ENCODE results near the gene CASP14. TPM values are rescaled to one million over a fixed set of nuclear protein-coding genes. Genes with fewer than 3 reads are reported as not detected.
"Not testable (repeated sequence)": the region's sequence is repeated elsewhere in the genome, so short reads cannot be mapped to it uniquely, and the experiment has no call there.

The CASP14 gene
- total RNA-seq, 1 experiment from 2014 or later, result not detected

- TF ChIP-seq REST (IDR thresholded peaks at IDR 0.05; ENCODE audit: low read depth), result peak; percentile 51
- POLR2A ChIA-PET; H4K20me1 ChIP-seq (ENCODE audit: insufficient read depth); H3K9ac ChIP-seq (ENCODE audit: low read length); H3K79me2 ChIP-seq (ENCODE audit: insufficient read depth, low read length); intact Hi-C loops (cut with micrococcal nuclease); RAD21 ChIA-PET (ENCODE audit: low non-redundant PET in 1 of 2, low total read pairs in 2 of 2, uncharacterized antibody in 2 of 2, unreplicated experiment in 2 of 2); H3K4me3 ChIP-seq (replicated peaks in 1 of 2; ENCODE audit: low read depth in 1 of 2, low read length in 2 of 2); H3K9me3 ChIP-seq (ENCODE audit: control insufficient read depth in 1 of 2, insufficient read depth in 1 of 2, low read depth in 1 of 2, low read length in 2 of 2); H3K4me1 ChIP-seq (ENCODE audit: control insufficient read depth in 1 of 2, insufficient read depth in 2 of 2, low read length in 2 of 2); H3K4me2 ChIP-seq (ENCODE audit: low read length); BruUV-seq (replicated peaks); CTCF ChIA-PET; H3K27ac ChIP-seq (ENCODE audit: low read depth, low read length); H3K36me3 ChIP-seq (ENCODE audit: control insufficient read depth in 1 of 2, insufficient read depth in 2 of 2, low read length in 2 of 2); DNase-seq (ENCODE audit: low read depth, low spot score); ATAC-seq; H3K9me2 ChIP-seq (ENCODE audit: insufficient read depth); H2AFZ ChIP-seq (ENCODE audit: low read depth, low read length, poor library complexity, severe bottlenecking): not testable (repeated sequence)
- H3K27me3 ChIP-seq (ENCODE audit: insufficient read depth, low read length), result peaks cover 18% of the 10 kb centered on the region
Observed at GRCh38 chr19:15080002-15080401, 30.7 kb downstream of the CASP14 start.

GRCh38 chr19:15081911-15082310 is 32.6 kb downstream of the CASP14 start, which contains the start of gene OR1I1:
Gene OR1I1 (plus strand): TSS chr19:15082211. CDS start chr19:15087066, 4,855 bp downstream.
- no peak within 1 kb of the TSS for H3K4me2 ChIP-seq (ENCODE audit: low read length)
- DNase-seq (ENCODE audit: low read depth, low spot score) (no peak), ATAC-seq (no peak)
- no peaks in the 10 kb centered on the region for H3K36me3 ChIP-seq (ENCODE audit: control insufficient read depth in 1 of 2, insufficient read depth in 2 of 2, low read length in 2 of 2)
- H3K9ac ChIP-seq (ENCODE audit: low read length), result no peak within 1 kb of the TSS
- no peaks in the 10 kb centered on the region for H3K9me3 ChIP-seq (ENCODE audit: control insufficient read depth in 1 of 2, insufficient read depth in 1 of 2, low read depth in 1 of 2, low read length in 2 of 2)
- ChIA-PET RAD21 (ENCODE audit: low non-redundant PET in 1 of 2, low total read pairs in 2 of 2, uncharacterized antibody in 2 of 2, unreplicated experiment in 2 of 2) (no interaction called here), CTCF (interaction anchor here (3.3 kb wide), 1 partner anchor 10 kb away, joined by 11 read pairs; no protein-coding TSS in a partner anchor), POLR2A (no interaction called here)
- H4K20me1 ChIP-seq (ENCODE audit: insufficient read depth), result no peaks in the 10 kb centered on the region
- peaks cover 32% of the 10 kb centered on the region for H3K27me3 ChIP-seq (ENCODE audit: insufficient read depth, low read length)
- H3K4me3 ChIP-seq (replicated peaks in 1 of 2; ENCODE audit: low read depth in 1 of 2, low read length in 2 of 2), result no peak within 1 kb of the TSS
- TF ChIP-seq POLR2A (IDR thresholded peaks at IDR 0.05; ENCODE audit: borderline replicate concordance, extremely low read depth, insufficient read depth, insufficient read length) (no peak), EZH2phosphoT487 (IDR thresholded peaks at IDR 0.05; ENCODE audit: borderline replicate concordance) (no peak), ELF1 (IDR thresholded peaks at IDR 0.05; ENCODE audit: borderline replicate concordance, low read depth) (no peak), JUND (IDR thresholded peaks at IDR 0.05) (no peak), ATF3 (IDR thresholded peaks at IDR 0.05) (no peak), SRF (IDR thresholded peaks at IDR 0.05; ENCODE audit: low read depth) (no peak), SP1 (IDR thresholded peaks at IDR 0.05; ENCODE audit: low read depth) (no peak), TCF7L2 (IDR thresholded peaks at IDR 0.05; ENCODE audit: borderline replicate concordance, extremely low read depth, insufficient read depth, insufficient read length) (no peak), CBX3 (IDR thresholded peaks at IDR 0.05; ENCODE audit: low read depth) (no peak), ZFX (IDR thresholded peaks at IDR 0.05) (no peak), ZNF274 (IDR thresholded peaks at IDR 0.05; ENCODE audit: low read depth, low read length) (no peak), ZBTB33 (IDR thresholded peaks at IDR 0.05; ENCODE audit: extremely low read depth, insufficient replicate concordance, low read length) (no peak), FOSL1 (IDR thresholded peaks at IDR 0.05; ENCODE audit: low read depth) (no peak), POLR2AphosphoS5 (IDR thresholded peaks at IDR 0.05; ENCODE audit: low read depth, low read length) (no peak), RAD21 (IDR thresholded peaks at IDR 0.05; ENCODE audit: low read depth) (no peak), EZH2 (IDR thresholded peaks at IDR 0.05) (no peak)
- H2AFZ ChIP-seq (ENCODE audit: low read depth, low read length, poor library complexity, severe bottlenecking), result no peak within 1 kb of the TSS
- no peaks in the 10 kb centered on the region for H3K79me2 ChIP-seq (ENCODE audit: insufficient read depth, low read length)
- no peaks in the 10 kb centered on the region for H3K4me1 ChIP-seq (ENCODE audit: control insufficient read depth in 1 of 2, insufficient read depth in 2 of 2, low read length in 2 of 2)
- H3K27ac ChIP-seq (ENCODE audit: low read depth, low read length), result no peak within 1 kb of the TSS
- no peaks in the 10 kb centered on the region for H3K9me2 ChIP-seq (ENCODE audit: insufficient read depth)
- intact Hi-C loops (cut with micrococcal nuclease), result no loop called here
- BruUV-seq (replicated peaks), result no TSS peak
